DMS 273 (cell line): Measurements from ENCODE around the gene IGFL1.
"Not testable (repeated sequence)": the region's sequence is repeated elsewhere in the genome, so short reads cannot be mapped to it uniquely, and the experiment has no call there.

Experiments
- DNase-seq: peaks from one replicate; lab custom pipeline; 2025; ENCODE audit not compliant: unreplicated experiment; lab: John Stamatoyannopoulos, UW

The IGFL1 gene

GRCh38 chr19:46229442-46229841 is at the start of gene IGFL1:
Gene IGFL1, plus strand, starts transcription at chr19:46229742. Its CDS starts 33 bp downstream, at chr19:46229775.
- DNase-seq: no peak

- no peak for DNase-seq
Measured at GRCh38 chr19:46180701-46181387, 48.7 kb upstream of the IGFL1 start.

- no peak for DNase-seq
Measured at GRCh38 chr19:46181388-46181779, 48.2 kb upstream of the IGFL1 start.

GRCh38 chr19:46182476-46182875 is 47.1 kb upstream of the IGFL1 start:
- no peak for DNase-seq

GRCh38 chr19:46184775-46185710 is 44.5 kb upstream of the IGFL1 start:
- DNase-seq: not testable (repeated sequence)

GRCh38 chr19:46186101-46186716 is 43.3 kb upstream of the IGFL1 start:
- DNase-seq: no peak

GRCh38 chr19:46186717-46187101 is 42.8 kb upstream of the IGFL1 start:
- no peak for DNase-seq

GRCh38 chr19:46189971-46190888 is 39.3 kb upstream of the IGFL1 start:
- DNase-seq: no peak

GRCh38 chr19:46191356-46191755 is 38.2 kb upstream of the IGFL1 start:
- no peak for DNase-seq

- no peak for DNase-seq
Measured at GRCh38 chr19:46191972-46192371, 37.6 kb upstream of the IGFL1 start.

- DNase-seq: not testable (repeated sequence)
Measured at GRCh38 chr19:46192626-46192991, 36.9 kb upstream of the IGFL1 start.

- peak; percentile 12 for DNase-seq
Measured at GRCh38 chr19:46192992-46193650, 36.4 kb upstream of the IGFL1 start.

GRCh38 chr19:46193678-46194077 is 35.9 kb upstream of the IGFL1 start:
- DNase-seq: no peak

GRCh38 chr19:46195104-46195503 is 34.4 kb upstream of the IGFL1 start:
- DNase-seq: no peak

- DNase-seq: not testable (repeated sequence)
Measured at GRCh38 chr19:46195919-46196318, 33.6 kb upstream of the IGFL1 start.

- DNase-seq: no peak
Measured at GRCh38 chr19:46196410-46197124, 33.0 kb upstream of the IGFL1 start.

- DNase-seq: no peak
Measured at GRCh38 chr19:46197314-46198070, 32.0 kb upstream of the IGFL1 start.

- DNase-seq: no peak
Measured at GRCh38 chr19:46198756-46199155, 30.8 kb upstream of the IGFL1 start.
